ENCODE results near the gene ELOVL3. TPM values are rescaled to one million over a fixed set of nuclear protein-coding genes. Genes with fewer than 3 reads are reported as not detected.

ELOVL3 gene
- total and polyA plus RNA-seq, 2 experiments from 2014 or later = 0.59 TPM; not detected in 1

Other genes starting within 250 kb of the ELOVL3 start
- gene ARMH3, start 170.1 kb upstream of the ELOVL3 start, total RNA-seq (2014; rRNA removed; shearing (Covaris generic)) = 11.1 and 97.4 TPM in 2 replicates
- gene ARMH3, start 170.1 kb upstream of the ELOVL3 start, polyA plus RNA-seq (2016; fragmentation: Nextera tagmentation; extraction: Ambion mirVana) = 8.0 and 8.7 TPM in 2 replicates
- 20.3 and 28.7 TPM in 2 replicates for gene HPS6, start 160.9 kb upstream of the ELOVL3 start, total RNA-seq (2014; rRNA removed; shearing (Covaris generic))
- gene HPS6, start 160.9 kb upstream of the ELOVL3 start, polyA plus RNA-seq (2016; fragmentation: Nextera tagmentation; extraction: Ambion mirVana) = 4.2 and 4.3 TPM in 2 replicates
- 52.9 and 69.3 TPM in 2 replicates for gene LDB1, start 105.9 kb upstream of the ELOVL3 start, total RNA-seq (2014; rRNA removed; shearing (Covaris generic))
- gene LDB1, start 105.9 kb upstream of the ELOVL3 start, polyA plus RNA-seq (2016; fragmentation: Nextera tagmentation; extraction: Ambion mirVana) = 16.3 and 19.4 TPM in 2 replicates
- gene PPRC1, start 93.3 kb upstream of the ELOVL3 start, total RNA-seq (2014; rRNA removed; shearing (Covaris generic)) = 67.5 and 70.1 TPM in 2 replicates
- 41.1 and 43.2 TPM in 2 replicates for gene PPRC1, start 93.3 kb upstream of the ELOVL3 start, polyA plus RNA-seq (2016; fragmentation: Nextera tagmentation; extraction: Ambion mirVana)
- gene NOLC1, start 73.9 kb upstream of the ELOVL3 start, total RNA-seq (2014; rRNA removed; shearing (Covaris generic)) = 145 and 178 TPM in 2 replicates
- 118 and 126 TPM in 2 replicates for gene NOLC1, start 73.9 kb upstream of the ELOVL3 start, polyA plus RNA-seq (2016; fragmentation: Nextera tagmentation; extraction: Ambion mirVana)
- 1.5 TPM in 1 of 2 replicates, not detected in the other for gene PITX3, start 15.2 kb downstream of the ELOVL3 start, total RNA-seq (2014; rRNA removed; shearing (Covaris generic))
- 0.34 and 1.5 TPM in 2 replicates for gene PITX3, start 15.2 kb downstream of the ELOVL3 start, polyA plus RNA-seq (2016; fragmentation: Nextera tagmentation; extraction: Ambion mirVana)
- gene GBF1, start 19.2 kb downstream of the ELOVL3 start, total RNA-seq (2014; rRNA removed; shearing (Covaris generic)) = 27.2 and 32.6 TPM in 2 replicates
- gene GBF1, start 19.2 kb downstream of the ELOVL3 start, polyA plus RNA-seq (2016; fragmentation: Nextera tagmentation; extraction: Ambion mirVana) = 6.5 and 7.5 TPM in 2 replicates
- gene NFKB2, start 169.4 kb downstream of the ELOVL3 start, total RNA-seq (2014; rRNA removed; shearing (Covaris generic)) = 19.0 and 29.4 TPM in 2 replicates
- gene NFKB2, start 169.4 kb downstream of the ELOVL3 start, polyA plus RNA-seq (2016; fragmentation: Nextera tagmentation; extraction: Ambion mirVana) = 6.8 and 8.1 TPM in 2 replicates
- 4.0 and 6.8 TPM in 2 replicates for gene PSD, start 192.5 kb downstream of the ELOVL3 start, total RNA-seq (2014; rRNA removed; shearing (Covaris generic))
- 1.9 and 2.7 TPM in 2 replicates for gene PSD, start 192.5 kb downstream of the ELOVL3 start, polyA plus RNA-seq (2016; fragmentation: Nextera tagmentation; extraction: Ambion mirVana)
- 29.7 and 36.1 TPM in 2 replicates for gene FBXL15, start 194.5 kb downstream of the ELOVL3 start, total RNA-seq (2014; rRNA removed; shearing (Covaris generic))
- 18.4 and 18.5 TPM in 2 replicates for gene FBXL15, start 194.5 kb downstream of the ELOVL3 start, polyA plus RNA-seq (2016; fragmentation: Nextera tagmentation; extraction: Ambion mirVana)
- gene CUEDC2, start 206.3 kb downstream of the ELOVL3 start, total RNA-seq (2014; rRNA removed; shearing (Covaris generic)) = 37.0 and 39.2 TPM in 2 replicates
- 37.3 and 47.3 TPM in 2 replicates for gene CUEDC2, start 206.3 kb downstream of the ELOVL3 start, polyA plus RNA-seq (2016; fragmentation: Nextera tagmentation; extraction: Ambion mirVana)
- 0.69 TPM in 1 of 2 replicates, not detected in the other for gene C10orf95, start 225.2 kb downstream of the ELOVL3 start, total RNA-seq (2014; rRNA removed; shearing (Covaris generic))
- 1.1 and 1.5 TPM in 2 replicates for gene C10orf95, start 225.2 kb downstream of the ELOVL3 start, polyA plus RNA-seq (2016; fragmentation: Nextera tagmentation; extraction: Ambion mirVana)

Measured in GM23338 (cell line).